ENCODE results near the gene FAM98C. TPM values are rescaled to one million over a fixed set of nuclear protein-coding genes. Genes with fewer than 3 reads are reported as not detected.
"Not testable (repeated sequence)": the region's sequence is repeated elsewhere in the genome, so short reads cannot be mapped to it uniquely, and the experiment has no call there.

The FAM98C gene
- total RNA-seq, 2 experiments from 2014 or later = 22.4 to 24.1 TPM

DNA sequence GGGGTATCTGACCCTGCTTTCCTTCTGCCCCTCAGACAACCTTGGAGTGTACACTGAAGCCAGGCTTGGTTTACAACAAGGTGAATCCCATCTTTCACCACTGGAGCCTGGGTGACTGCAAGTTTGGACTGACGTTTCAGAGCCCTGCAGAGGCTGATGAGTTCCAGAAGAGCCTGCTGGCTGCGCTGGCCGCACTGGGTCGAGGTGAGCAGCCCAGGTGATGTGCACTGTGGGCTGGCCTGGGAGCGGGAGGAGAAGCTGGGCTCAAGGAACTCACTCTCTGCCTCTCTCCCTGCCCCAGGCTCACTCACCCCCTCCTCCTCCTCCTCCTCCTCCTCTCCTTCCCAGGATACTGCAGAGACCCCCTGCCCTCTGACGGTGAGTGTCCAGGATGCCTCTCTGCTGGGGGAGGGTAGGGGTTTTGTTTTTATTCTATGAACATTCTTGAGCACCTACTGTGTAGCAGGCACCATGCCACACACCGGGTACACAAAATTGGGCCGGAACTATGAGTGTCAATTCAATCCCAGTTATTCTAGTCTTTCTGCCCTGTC is 10.9 kb upstream of the FAM98C start:
- Mint-ChIP-seq H3K27me3 (peaks cover 54% of the 10 kb centered on the region), H3K4me1 (peaks cover 32% of the 10 kb centered on the region), H3K4me3 (no peak overlapping the region), H3K36me3 (peaks cover 3% of the 10 kb centered on the region), H3K27ac (no peak overlapping the region), H3K9me3 (ENCODE audit: low read depth) (no peaks in the 10 kb centered on the region)
- DNase-seq (no peak), ATAC-seq (no peak)
- CTCF ChIA-PET = interaction anchor here (4.3 kb wide), 1 partner anchor 11 kb away, joined by 26 read pairs; the partner anchor contains the start of gene FAM98C

DNA sequence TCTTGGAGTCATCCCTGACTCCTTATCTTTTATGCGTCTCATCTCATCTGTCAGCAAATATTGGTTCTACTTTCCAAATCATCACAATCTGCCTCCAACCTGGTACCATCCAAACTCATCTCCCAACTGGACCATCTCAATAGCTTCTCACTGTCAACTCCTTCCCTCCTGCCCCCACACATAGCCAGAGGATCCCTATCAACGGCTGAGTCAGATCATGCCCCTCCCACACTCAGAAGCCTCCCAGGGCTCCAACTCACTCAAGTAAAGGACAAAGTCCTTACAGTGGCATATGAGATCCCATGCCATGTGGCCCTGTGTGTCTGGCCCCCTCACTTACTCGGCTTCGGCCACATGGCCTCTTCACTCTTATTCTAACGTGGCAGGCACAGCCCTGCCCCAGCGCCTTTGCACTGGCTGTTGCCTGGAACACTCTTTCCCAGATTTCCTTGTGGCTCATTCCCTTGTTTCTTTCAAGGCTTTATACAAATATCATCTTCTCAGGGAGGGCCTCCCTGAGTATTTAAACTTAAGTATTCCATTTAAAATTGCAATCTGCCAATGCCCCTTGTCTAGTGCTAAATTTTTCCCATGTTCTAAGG is 10.1 kb upstream of the FAM98C start:
- H3K4me1 Mint-ChIP-seq = peaks cover 26% of the 10 kb centered on the region
- H3K36me3 Mint-ChIP-seq = no peaks in the 10 kb centered on the region
- H3K27ac Mint-ChIP-seq = no peak overlapping the region
- no peak for DNase-seq
- peaks cover 53% of the 10 kb centered on the region for H3K27me3 Mint-ChIP-seq
- H3K4me3 Mint-ChIP-seq = no peak overlapping the region
- no peak for ATAC-seq
- CTCF ChIA-PET = interaction anchor here (0.7 to 4.3 kb wide), 2 partner anchors 10 to 489 kb away, joined by 3 to 26 read pairs; partner anchors contain the start of gene FAM98C
- no peaks in the 10 kb centered on the region for H3K9me3 Mint-ChIP-seq (ENCODE audit: low read depth)

DNA sequence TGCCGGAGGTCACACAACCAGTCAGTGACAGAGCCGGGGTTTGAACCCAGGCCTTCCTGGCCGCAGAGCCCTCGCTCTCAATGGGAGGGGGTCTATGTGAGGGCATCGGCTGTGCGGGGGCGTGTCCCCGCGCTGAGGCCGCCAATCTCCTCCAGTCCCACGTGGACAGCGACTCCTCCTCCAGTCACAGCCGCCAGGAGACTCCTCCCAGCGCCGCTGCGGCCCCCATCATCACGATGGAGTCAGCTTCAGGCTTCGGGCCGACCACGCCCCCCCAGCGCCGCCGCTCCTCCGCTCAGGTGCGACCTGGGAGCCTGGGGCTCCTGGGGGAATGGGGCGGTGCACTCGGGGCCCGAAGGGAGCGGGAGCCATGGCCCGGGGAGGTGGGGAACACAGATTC is 8.4 kb upstream of the FAM98C start:
- peaks cover 50% of the 10 kb centered on the region for H3K27me3 Mint-ChIP-seq
- H3K4me1 Mint-ChIP-seq = peaks cover 19% of the 10 kb centered on the region
- peak; percentile 83 for ATAC-seq

GRCh38 chr19:38395381-38396114 is 7.3 kb upstream of the FAM98C start:
- Mint-ChIP-seq H3K4me1 (peaks cover 16% of the 10 kb centered on the region), H3K36me3 (no peaks in the 10 kb centered on the region), H3K27me3 (peaks cover 46% of the 10 kb centered on the region), H3K27ac (peak overlapping the region; percentile 39), H3K4me3 (peak overlapping the region; percentile 67), H3K9me3 (ENCODE audit: low read depth) (no peaks in the 10 kb centered on the region)
- DNase-seq (peak; percentile 55), ATAC-seq (peak; percentile 82)
- CTCF ChIA-PET = interaction anchor here (0.7 to 4.3 kb wide), 6 partner anchors 8 to 161 kb away, joined by 3 to 26 read pairs (median 4); partner anchors contain the start of genes FAM98C and PSMD8

More for the DNA sequence above, 8.4 kb upstream of the FAM98C start:
- DNase-seq = peak; percentile 89
- Mint-ChIP-seq H3K9me3 (ENCODE audit: low read depth) (no peaks in the 10 kb centered on the region), H3K4me3 (peak overlapping the region; percentile 67), H3K36me3 (no peaks in the 10 kb centered on the region), H3K27ac (peak overlapping the region; percentile 39)
- CTCF ChIA-PET = interaction anchor here (0.6 to 4.3 kb wide), 5 partner anchors 9 to 240 kb away, joined by 3 to 26 read pairs (median 4); partner anchors contain the start of genes FAM98C and PSMD8

DNA sequence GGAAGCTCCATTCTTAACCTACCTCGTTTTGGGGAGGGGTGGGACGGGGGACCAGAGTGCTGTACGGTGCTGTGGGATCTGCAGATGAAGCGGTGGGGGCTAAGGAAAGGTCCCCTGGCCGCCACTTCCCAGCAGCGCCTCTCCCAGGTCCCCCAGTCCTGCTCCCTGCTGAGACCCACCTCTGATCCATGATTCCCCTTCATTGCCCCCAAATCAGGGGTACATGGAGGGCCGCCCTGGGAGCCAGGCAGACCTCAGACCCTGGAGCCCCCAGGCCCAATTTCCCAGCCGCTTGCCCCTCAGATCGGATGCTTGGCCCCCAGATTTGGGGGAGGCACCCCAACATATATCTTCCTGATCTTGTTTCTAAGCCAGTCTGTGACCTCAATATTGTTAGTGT is 3.8 kb upstream of the FAM98C start:
- CTCF ChIA-PET = no interaction called here
- H3K27ac Mint-ChIP-seq = no peak overlapping the region
- H3K4me1 Mint-ChIP-seq = peaks cover 23% of the 10 kb centered on the region
- no peaks in the 10 kb centered on the region for H3K36me3 Mint-ChIP-seq
- no peak overlapping the region for H3K4me3 Mint-ChIP-seq
- peaks cover 19% of the 10 kb centered on the region for H3K27me3 Mint-ChIP-seq
- no peak for ATAC-seq
- H3K9me3 Mint-ChIP-seq (ENCODE audit: low read depth) = no peaks in the 10 kb centered on the region
- no peak for DNase-seq

DNA sequence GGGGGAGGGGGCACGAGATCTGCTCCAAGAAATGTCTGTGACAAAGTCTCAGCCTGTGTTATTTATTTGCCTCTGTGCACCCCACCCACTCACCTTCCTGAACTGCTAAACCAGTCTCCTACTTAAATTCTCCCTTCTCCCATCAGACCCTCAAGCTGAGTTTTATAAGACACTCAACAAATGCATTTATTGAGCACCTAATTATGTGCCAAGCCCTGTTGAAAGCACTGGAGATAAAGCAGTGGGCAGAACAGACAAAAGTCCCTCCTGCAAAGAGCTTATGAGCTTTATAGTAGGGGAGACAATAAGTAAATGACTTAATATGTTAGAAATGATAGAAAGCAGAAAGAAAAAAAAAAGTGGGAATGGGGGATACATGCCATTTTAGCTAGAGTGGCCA is 3.4 kb upstream of the FAM98C start:
- no peaks in the 10 kb centered on the region for H3K36me3 Mint-ChIP-seq
- no peaks in the 10 kb centered on the region for H3K9me3 Mint-ChIP-seq (ENCODE audit: low read depth)
- H3K27ac Mint-ChIP-seq = no peak overlapping the region
- no peak overlapping the region for H3K4me3 Mint-ChIP-seq
- ATAC-seq (no peak), DNase-seq (no peak)
- peaks cover 16% of the 10 kb centered on the region for H3K27me3 Mint-ChIP-seq
- CTCF ChIA-PET = interaction anchor here (1.1 kb wide), 1 partner anchor 222 kb away, joined by 3 read pairs; no protein-coding TSS in a partner anchor
- H3K4me1 Mint-ChIP-seq = peaks cover 22% of the 10 kb centered on the region

DNA sequence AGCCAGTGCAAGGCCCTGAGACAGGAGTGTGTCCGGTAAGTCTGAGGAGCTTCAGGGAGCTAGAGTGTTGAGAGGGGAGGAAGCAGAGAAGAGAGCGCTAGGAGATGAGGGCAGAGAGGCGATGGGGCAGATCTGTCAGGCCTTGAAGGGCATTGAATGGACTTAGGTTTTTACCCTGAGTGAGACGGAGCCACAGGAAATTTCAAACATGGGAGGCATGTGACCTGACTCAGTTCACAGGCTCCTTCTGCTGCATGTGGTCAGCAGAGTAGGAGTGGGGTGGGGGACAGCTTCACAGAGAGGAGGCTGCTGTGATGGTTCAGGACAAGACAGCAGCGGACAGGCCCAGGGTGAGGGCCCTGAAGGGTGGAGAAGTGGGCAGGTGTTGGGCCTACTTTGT is 2.5 kb upstream of the FAM98C start:
- no peaks in the 10 kb centered on the region for H3K9me3 Mint-ChIP-seq (ENCODE audit: low read depth)
- DNase-seq = no peak
- H3K4me3 Mint-ChIP-seq = no peak overlapping the region
- H3K4me1 Mint-ChIP-seq = peaks cover 21% of the 10 kb centered on the region
- peaks cover 2% of the 10 kb centered on the region for H3K36me3 Mint-ChIP-seq
- CTCF ChIA-PET = interaction anchor here (1.1 kb wide), 1 partner anchor 221 kb away, joined by 3 read pairs; no protein-coding TSS in a partner anchor
- peaks cover 16% of the 10 kb centered on the region for H3K27me3 Mint-ChIP-seq
- no peak overlapping the region for H3K27ac Mint-ChIP-seq
- no peak for ATAC-seq

DNA sequence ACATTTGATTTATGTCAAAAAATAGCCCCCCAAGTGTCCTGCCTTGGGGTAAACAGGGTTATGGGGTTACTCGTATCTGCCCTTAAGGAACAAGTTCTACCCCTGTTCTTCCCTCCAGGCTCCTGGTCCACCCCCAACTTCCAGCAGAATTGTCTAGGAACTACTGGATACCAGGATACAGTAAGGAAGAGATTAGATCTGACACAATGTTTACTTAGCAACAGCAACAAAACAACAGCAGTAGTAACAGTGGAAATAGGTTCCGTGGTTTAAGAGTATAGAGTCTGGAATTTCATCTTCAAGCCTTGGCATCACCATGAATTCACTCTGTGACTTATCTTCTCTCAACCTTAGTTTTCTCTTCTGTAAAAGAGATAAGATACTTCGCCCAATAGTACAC is 1.7 kb upstream of the FAM98C start:
- no peaks in the 10 kb centered on the region for H3K9me3 Mint-ChIP-seq (ENCODE audit: low read depth)
- no peak overlapping the region for H3K4me3 Mint-ChIP-seq
- ATAC-seq (no peak), DNase-seq (no peak)
- H3K4me1 Mint-ChIP-seq = peaks cover 20% of the 10 kb centered on the region
- CTCF ChIA-PET = interaction anchor here (4.5 kb wide), 1 partner anchor 529 kb away, joined by 42 read pairs; the partner anchor contains the start of genes MRPS12 and SARS2
- H3K27me3 Mint-ChIP-seq = peaks cover 16% of the 10 kb centered on the region
- peaks cover 4% of the 10 kb centered on the region for H3K36me3 Mint-ChIP-seq
- H3K27ac Mint-ChIP-seq = no peak overlapping the region

DNA sequence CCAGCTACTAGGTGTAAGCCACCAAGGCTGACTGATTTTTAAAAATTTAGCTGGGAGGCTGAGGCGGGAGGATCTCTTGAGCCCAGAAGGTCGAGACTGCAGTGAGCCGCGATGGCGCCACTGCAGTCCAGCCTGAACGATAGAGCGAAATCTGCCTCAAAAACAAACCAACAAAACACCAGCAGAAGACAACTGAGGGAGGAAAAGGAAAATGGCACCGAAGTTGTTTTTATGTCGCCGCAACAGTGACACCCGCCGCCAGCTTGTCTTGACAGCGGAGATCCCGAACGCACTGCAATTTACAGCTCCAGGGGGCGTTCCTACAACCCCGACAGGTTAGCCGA is 298 bp upstream of the FAM98C start:
- CTCF ChIA-PET = interaction anchor here (0.5 to 4.5 kb wide), 74 partner anchors 9 to 1043 kb away, joined by 3 to 57 read pairs (median 4); partner anchors contain the start of genes ACTN4, CATSPERG, ECH1 and EIF3K
- DNase-seq (no peak), ATAC-seq (no peak)
- Mint-ChIP-seq H3K27me3 (peaks cover 8% of the 10 kb centered on the region), H3K4me1 (peaks cover 13% of the 10 kb centered on the region), H3K4me3 (peak overlapping the region; percentile 77), H3K9me3 (ENCODE audit: low read depth) (no peaks in the 10 kb centered on the region), H3K27ac (peak overlapping the region; percentile 90), H3K36me3 (peaks cover 12% of the 10 kb centered on the region)

GRCh38 chr19:38404858-38405257 is 2.0 kb downstream of the FAM98C start:
- Mint-ChIP-seq H3K9me3 (ENCODE audit: low read depth) (no peaks in the 10 kb centered on the region), H3K4me3 (no peak overlapping the region), H3K27ac (no peak overlapping the region), H3K36me3 (peaks cover 14% of the 10 kb centered on the region), H3K4me1 (peaks cover 13% of the 10 kb centered on the region), H3K27me3 (peaks cover 2% of the 10 kb centered on the region)
- DNase-seq (no peak), ATAC-seq (no peak)
- CTCF ChIA-PET = interaction anchor here (1.0 to 4.5 kb wide), 6 partner anchors 17 to 526 kb away, joined by 3 to 57 read pairs (median 9); partner anchors contain the start of genes GGN, MRPS12, SARS2 and SPRED3

DNA sequence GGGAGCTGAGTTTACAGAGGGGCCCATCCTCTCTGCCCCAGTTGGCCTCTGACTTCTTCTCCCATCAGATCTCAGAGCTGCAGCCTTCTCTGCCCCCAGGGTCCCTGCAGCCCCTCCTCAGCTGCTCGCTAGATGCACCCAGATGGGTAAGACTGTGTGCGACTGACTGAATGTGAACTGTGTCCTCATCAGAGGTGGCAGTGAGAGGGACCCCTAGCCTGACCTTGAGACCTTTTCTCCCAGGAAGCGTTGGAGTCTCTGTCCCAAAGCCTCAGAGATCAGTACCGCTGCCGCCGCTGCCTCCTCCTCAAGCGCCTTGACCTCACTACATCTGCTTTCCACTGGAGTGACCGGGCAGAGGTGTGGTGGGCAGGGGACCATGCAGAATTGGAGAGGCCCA is 2.4 kb downstream of the FAM98C start:
- no peak for ATAC-seq
- H3K27ac Mint-ChIP-seq = no peak overlapping the region
- H3K4me3 Mint-ChIP-seq = no peak overlapping the region

DNA sequence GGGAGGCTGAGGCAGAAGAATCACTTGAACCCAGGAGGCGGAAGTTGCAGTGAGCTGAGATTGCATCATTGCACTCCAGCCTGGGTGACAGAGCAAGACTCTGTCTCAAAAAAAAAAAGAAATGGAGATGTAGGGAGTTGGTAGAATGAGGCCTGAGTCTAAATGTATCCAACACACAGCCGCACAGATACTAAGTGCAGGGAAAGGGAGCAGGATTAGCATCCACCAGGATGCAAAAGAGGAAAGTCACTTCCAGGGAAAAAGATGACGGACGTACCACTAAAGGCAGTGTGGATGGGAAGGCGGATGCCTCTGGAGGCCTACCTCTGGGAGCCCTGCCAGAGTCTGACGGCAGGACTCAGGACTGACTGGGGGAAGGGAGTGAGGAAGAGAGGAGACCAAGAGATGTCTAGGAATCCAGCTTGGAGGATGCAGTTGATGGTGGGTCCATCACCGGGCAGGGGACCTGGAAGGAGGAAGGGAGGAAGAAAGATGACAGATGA is 6.8 kb downstream of the FAM98C start:
- DNase-seq (no peak), ATAC-seq (no peak)
- CTCF ChIA-PET = no interaction called here
- no peaks in the 10 kb centered on the region for H3K9me3 Mint-ChIP-seq (ENCODE audit: low read depth)
- H3K4me1 Mint-ChIP-seq = peaks cover 2% of the 10 kb centered on the region
- H3K4me3 Mint-ChIP-seq = no peak overlapping the region
- H3K27me3 Mint-ChIP-seq = no peaks in the 10 kb centered on the region
- H3K36me3 Mint-ChIP-seq = peaks cover 14% of the 10 kb centered on the region
- H3K27ac Mint-ChIP-seq = no peak overlapping the region

More for the DNA sequence above, 2.4 kb downstream of the FAM98C start:
- H3K27me3 Mint-ChIP-seq = peaks cover 2% of the 10 kb centered on the region
- CTCF ChIA-PET = interaction anchor here (1.0 to 4.5 kb wide), 5 partner anchors 108 to 525 kb away, joined by 3 to 57 read pairs (median 4); partner anchors contain the start of genes MRPS12 and SARS2
- DNase-seq = no peak
- H3K36me3 Mint-ChIP-seq = peaks cover 14% of the 10 kb centered on the region
- H3K9me3 Mint-ChIP-seq (ENCODE audit: low read depth) = no peaks in the 10 kb centered on the region
- peaks cover 13% of the 10 kb centered on the region for H3K4me1 Mint-ChIP-seq

DNA sequence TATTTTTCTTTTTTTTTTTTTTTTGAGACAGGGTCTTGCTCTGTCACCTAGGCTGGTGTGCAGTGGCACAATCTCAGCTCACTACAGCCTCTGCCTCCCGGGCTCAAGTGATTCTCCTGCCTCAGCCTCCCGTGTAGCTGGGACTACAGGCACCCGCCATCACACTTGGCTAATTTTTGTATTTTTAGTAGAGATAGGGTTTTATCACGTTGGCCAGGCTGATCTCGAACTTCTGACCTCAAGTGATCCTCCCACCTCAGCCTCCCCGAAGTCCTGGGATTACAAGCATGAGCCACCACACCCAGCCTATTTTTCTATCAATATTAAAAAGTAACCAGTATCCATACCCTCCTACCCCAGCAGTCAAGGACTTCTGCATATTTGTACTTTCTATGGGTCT is 7.5 kb downstream of the FAM98C start:
- CTCF ChIA-PET = interaction anchor here (4.9 kb wide), 1 partner anchor 7 kb away, joined by 27 read pairs; the partner anchor contains the start of gene FAM98C
- not testable (repeated sequence) for H3K4me1 Mint-ChIP-seq; H3K9me3 Mint-ChIP-seq (ENCODE audit: low read depth); H3K27ac Mint-ChIP-seq; H3K27me3 Mint-ChIP-seq; DNase-seq; ATAC-seq; H3K4me3 Mint-ChIP-seq
- H3K36me3 Mint-ChIP-seq = peaks cover 11% of the 10 kb centered on the region

Data from activated CD8-positive, alpha-beta memory T cell treated with anti-CD3 and anti-CD28 coated beads, Interleukin-2, amount 10 ng/mL, durations not matched to agents 7 days and 5 days (primary cell).